ENCODE results near the gene PRKAR1B.
A peak's percentile ranks its signal among the peaks of the same experiment; 100 is the strongest.
"Not testable (repeated sequence)": the region's sequence is repeated elsewhere in the genome, so short reads cannot be mapped to it uniquely, and the experiment has no call there.

The PRKAR1B gene

GRCh38 chr7:551615-551970 is 175.5 kb downstream of the PRKAR1B start:
- DNase-seq: not testable (repeated sequence)

DNA sequence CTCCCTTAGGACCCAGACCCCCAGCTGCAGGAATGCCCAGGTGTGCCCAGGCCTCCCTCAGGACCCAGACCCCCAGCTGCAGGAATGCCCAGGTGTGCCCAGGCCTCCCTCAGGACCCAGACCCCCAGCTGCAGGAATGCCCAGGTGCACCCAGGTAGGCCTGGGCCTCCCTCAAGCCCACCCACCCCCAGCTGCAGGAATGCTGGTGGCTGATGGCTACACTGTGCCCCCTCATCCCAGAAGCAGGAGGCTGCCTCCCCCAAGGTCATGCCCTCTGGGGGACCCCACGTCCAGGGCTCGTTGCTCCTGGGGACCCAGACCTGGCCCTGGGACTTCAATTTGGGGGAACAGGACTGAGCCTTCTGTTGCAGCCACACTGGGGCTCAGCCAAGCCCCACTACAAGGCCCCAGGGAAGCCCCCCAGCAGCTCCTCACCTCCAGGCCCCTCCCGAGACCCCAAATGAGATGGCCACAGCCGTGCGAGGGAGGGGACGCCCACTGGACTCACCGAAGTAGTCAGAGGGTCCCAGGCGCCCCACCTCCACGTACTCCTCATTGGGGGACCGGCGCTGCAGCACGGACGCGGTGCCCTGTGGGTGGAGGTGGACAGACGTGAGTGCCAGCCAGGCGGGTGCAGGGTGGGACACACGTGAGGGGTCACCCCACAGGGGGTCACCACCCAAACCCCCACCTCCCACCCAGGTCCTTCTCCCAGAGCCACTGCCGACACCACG is 176.0 kb downstream of the PRKAR1B start:
- DNase-seq: no peak

DNA sequence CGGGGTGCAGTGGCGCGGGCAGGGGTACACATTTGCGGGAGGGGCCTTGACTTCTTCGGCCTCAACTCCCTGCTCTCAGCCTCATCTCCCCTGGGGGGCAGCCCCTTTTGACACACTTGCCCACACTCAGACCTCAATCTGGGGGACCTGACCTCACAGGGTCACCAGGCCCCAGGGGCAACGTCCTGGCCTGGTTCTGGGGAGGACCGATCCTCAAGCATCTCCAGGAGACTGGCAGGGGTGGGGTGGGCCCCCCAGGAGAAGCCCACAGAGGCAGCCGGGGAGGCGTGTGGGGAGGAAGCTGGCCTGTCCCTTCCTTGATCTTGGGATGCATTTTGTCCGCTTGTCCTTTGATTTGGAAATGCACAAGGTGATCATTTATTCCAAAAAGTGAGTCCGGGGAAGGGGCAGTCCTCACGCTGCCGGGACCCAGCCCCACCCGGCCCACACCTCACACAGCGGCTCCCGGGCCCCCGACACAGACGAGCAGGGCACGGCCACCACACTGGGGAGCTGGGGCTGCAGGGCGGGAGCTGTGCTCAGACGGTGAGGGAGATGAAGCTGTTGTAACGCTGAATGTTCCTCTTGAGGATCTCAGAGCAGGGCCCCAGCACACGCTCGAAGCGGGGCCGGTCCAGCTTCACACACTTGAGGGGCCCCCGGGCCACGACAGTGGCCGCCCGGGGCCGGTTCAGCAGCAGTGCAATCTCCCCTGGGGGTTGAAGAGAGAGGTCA is 177.0 kb downstream of the PRKAR1B start:
- no peak for DNase-seq

DNA sequence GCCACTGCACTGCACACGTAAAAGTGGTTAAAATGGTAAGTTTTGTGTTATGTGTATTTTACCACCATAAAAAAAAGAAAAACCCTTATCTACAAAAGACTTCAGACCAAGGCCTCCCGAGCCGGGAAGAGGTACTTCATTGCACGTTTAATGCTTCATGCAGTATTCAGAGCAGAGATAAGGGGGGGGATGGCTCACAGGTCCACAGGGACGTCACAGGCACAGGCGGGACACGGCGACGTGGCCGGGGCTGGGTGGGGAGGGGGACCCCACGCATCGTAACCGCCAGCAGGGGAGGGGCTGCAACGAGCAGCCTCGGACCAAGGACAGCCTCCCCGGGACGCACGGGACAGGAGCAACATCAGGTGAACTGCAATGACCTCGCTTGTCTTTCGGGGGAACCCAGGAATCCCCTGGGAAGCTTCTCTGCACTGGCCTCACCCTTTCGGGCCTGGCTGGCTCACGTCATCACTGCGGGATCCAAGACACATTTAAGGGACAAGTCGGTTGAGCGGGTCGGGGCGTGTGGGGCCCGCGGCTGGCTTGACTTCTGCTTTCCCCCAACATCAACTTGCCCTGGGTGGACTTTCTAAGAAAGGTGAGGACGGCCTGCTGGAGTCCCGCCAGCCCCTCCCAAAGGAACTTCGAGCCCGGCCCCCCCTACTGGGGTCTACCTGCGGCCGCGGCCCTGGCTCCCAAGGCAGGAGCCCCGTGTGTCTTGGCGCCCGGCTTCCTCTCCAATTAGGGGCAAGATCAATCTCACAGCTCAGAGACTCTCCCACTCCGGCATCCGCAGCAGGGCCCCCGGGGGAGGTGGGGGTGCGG is 177.8 kb downstream of the PRKAR1B start:
- no peak for DNase-seq

GRCh38 chr7:548401-548800 is 178.7 kb downstream of the PRKAR1B start:
- no peak for DNase-seq

- no peak for DNase-seq
Measured at GRCh38 chr7:545470-545869, 181.6 kb downstream of the PRKAR1B start.

GRCh38 chr7:544338-545221 is 182.5 kb downstream of the PRKAR1B start:
- no peak for DNase-seq

DNA sequence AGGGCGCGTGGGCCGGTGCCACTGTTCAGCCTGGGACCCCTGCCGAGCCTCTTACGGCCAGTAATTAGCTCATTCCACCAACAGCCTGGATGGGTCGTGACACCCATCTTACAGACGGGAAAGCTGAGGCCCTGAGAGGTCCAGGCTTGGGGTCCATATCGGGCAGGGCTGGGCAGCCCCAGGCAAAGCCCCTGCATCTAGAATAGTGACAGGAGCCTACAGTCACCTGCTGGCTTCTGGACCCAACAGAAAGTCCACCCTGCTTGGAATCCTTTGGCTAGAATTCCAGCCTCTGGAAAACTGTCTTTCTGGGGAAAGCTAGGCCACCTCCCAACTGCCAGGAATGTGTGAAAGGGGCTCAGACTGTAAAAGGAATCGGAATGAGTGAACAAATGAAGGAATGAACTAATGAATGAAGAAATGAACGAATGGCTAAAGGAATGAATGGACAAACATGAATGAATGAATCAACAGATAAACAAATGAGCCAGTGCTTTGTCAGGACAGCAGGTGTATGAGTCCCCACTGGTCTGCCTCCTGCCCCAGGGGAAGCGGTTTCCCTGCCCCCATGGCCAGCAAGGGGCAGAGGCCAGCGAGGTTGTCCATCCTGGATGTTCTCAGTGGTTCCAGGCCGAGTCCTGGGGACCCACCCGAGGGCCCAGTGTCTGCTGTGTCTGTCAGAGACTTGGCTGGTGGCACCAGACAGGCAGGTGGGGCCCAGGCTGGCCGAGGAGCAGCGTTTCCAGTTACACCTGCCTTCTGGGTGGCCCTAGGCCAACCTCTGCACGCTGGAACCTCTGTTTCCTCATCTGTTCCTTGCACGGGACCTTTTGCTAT is 183.4 kb downstream of the PRKAR1B start:
- no peak for DNase-seq

- peak; percentile 91 for DNase-seq
Measured at GRCh38 chr7:542713-543500, 184.2 kb downstream of the PRKAR1B start.

DNA sequence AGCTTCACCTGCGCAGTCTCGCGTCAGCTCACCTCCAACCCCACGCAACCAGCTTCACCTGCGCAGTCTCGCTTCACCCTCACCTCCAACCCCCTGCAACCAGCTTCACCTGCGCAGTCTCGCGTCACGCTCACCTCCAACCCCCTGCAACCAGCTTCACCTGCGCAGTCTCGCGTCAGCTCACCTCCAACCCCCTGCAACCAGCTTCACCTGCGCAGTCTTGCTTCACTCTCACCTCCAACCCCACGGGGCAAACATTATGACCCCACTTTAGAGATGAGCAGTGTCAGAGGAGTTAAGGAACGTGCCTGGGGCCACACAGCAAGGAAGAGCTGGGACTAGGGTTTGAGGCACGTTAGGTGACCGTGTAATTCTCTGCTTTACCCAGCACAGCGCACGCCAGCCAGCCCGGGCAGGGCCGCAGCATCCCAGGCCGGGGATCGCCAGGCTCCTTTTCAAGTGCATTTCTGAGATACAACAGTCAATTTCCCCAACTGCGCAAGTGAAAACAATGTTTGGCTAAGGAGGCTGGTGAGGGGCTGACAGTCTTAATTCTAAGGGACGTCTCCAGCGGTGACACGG is 184.9 kb downstream of the PRKAR1B start:
- no peak for DNase-seq

- no peak for DNase-seq
Measured at GRCh38 chr7:541661-542060, 185.4 kb downstream of the PRKAR1B start.

DNA sequence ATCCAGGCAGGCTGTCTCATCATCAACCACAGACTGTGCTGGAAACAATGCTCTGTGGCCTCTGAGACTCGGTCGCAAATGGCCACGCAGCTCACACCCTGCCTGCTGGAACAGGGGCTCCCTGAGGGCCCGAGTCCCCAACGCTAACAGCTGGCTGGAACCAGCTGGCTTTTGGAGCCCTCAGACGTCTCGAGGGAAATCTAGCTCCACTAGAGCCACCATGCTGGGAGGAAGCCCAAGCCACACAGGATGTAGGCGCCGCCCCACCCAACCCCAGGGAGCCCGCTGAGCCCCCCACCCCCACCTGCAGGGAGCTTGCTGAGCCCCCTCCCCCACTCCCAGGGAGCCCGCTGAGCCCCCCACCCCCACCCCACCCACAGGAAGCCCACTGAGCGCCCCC is 186.1 kb downstream of the PRKAR1B start:
- no peak for DNase-seq

DNA sequence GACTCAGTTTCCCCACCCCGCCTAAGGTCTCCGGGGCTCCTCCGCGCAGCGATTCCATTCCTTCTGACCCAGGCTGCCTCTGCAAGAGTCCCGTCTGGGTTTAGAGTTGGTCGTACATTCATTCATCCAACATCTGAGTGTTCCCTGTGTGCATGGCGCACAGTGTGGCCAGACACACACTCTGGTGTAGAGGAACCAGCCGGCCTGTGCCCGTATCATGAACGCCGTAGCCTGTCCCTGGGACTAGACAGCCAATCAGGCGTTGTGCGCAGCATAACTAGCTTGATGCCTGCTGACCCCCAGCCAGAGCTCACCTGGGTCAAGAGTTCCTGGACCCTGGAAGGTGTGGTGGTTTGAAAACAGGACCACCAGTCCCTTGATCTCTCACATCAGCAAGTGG is 186.5 kb downstream of the PRKAR1B start:
- no peak for DNase-seq

- peak; percentile 65 for DNase-seq
Measured at GRCh38 chr7:539731-540411, 187.2 kb downstream of the PRKAR1B start.

- no peak for DNase-seq
Measured at GRCh38 chr7:538764-539685, 188.1 kb downstream of the PRKAR1B start.

DNA sequence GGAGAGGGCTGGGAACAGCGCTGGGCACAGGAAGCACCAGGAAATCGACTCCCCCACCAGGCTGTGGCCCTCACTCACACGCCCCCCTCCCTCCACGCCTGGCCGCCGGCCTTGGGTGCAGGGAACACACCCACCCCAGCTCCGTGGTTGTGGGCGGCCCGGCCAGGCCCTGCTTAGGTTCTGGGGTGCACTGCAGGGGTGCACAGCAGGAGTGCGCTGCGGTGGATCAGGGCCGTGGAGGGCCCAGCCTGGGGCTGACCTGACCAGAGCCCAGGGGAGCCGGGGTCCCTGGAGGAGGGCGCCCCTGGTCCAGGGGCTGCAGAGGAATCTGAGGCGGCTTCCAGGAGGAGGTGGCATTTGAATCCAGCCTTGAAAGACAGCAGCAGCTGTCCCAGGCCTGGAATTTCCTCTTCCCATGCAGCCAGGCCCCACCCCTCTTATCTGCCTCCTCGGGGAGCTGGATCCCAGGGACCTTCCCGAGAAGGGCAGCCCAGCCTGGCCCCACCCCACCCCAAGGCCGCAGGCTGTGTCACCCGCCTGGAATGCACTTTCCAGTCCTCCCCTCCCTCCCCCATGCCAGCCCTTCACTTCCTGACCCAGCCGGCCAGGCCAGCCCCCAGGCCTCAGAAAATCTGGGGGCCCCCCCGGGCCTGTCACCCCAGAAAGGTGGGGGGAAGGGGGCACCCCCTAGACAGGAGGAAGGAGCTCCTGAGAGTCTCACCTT is 189.0 kb downstream of the PRKAR1B start:
- peak; percentile 93 for DNase-seq

DNA sequence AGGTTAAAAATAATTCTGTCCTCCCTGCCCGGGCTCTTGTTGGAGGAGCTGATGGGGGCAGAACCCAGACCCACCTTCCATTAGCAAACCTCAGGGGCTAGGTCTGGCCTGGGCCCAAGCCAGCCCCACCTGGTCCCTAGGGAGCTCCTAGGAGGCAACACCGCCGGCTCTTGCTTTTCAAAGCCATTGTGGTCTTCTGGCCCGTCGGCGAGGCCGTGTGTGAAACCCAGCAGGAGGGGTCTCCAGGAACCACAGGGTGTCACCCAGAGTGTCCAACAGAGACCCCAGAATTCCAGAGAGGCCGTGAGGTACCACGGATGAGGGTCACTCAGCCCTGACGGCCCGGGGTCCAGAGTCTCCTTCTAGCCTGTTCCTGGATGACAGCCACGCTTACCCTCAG is 190.8 kb downstream of the PRKAR1B start:
- DNase-seq: no peak

- no peak for DNase-seq
Measured at GRCh38 chr7:534959-535358, 192.1 kb downstream of the PRKAR1B start.

Measured in fibroblast of upper back skin (primary cell).